Muscle layer of colon (tissue), 2 donors: ENCODE results near the gene PCDH9.
"Not testable (repeated sequence)": the region's sequence is repeated elsewhere in the genome, so short reads cannot be mapped to it uniquely, and the experiment has no call there.

Experiments used
- H3K27ac ChIP-seq: one replicate; pipeline ENCODE4 v1.7.0; 2013; ENCODE audit warnings: low read depth, mild to moderate bottlenecking, low read length, moderate library complexity
- H3K27me3 ChIP-seq, 2 donors: one replicate each; pipeline ENCODE4 v1.7.0; 2013; ENCODE audit warnings: low read length in 2 of 2, mild to moderate bottlenecking in 2 of 2; ENCODE audit not compliant: insufficient read depth in 2 of 2, control insufficient read depth in 1 of 2
- H3K36me3 ChIP-seq: one replicate; pipeline ENCODE4 v1.7.0; 2013; ENCODE audit warnings: mild to moderate bottlenecking, low read length; ENCODE audit not compliant: insufficient read depth
- H3K4me1 ChIP-seq: one replicate; pipeline ENCODE4 v1.7.0; 2013; ENCODE audit warnings: mild to moderate bottlenecking, low read length; ENCODE audit not compliant: insufficient read depth
- H3K4me3 ChIP-seq, 2 donors: one replicate each; pipeline ENCODE4 v1.7.0; 2013; ENCODE audit warnings: low read length in 2 of 2, low read depth in 1 of 2, mild to moderate bottlenecking in 1 of 2, moderate library complexity in 1 of 2
- H3K9ac ChIP-seq: one replicate; pipeline ENCODE4 v1.7.0; 2013; ENCODE audit warnings: low read length
- H3K9me3 ChIP-seq: one replicate; pipeline ENCODE4 v1.7.0; 2013; ENCODE audit warnings: mild to moderate bottlenecking, low read length
- donor health status: abdominal sarcoma.
- donor health status: Adenocarcinoma of cecum.

Gene PCDH9

DNA sequence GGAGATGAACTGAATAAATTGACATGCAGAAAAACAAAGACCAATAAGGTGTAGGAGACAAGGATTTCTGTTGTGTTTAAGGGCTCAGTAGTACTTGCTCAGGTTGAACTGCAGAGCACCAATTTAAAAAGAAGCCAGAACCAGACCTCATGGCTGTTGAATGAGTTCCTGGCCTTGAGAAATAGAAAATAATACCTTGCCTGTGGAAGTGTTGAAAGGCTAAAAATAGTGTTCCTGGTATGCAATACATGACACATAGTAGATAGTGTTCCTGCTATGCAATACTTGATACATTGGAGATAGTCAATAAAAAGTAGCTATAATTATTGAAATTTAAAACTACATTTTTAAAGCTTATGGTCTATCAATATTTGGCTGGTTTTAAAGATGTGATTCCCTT lies 595.8 kb downstream of the PCDH9 start:
- Histone ChIP-seq H3K4me3 (no peak overlapping the region), H3K27me3 (no peaks in the 10 kb centered on the region), H3K36me3 (no peaks in the 10 kb centered on the region), H3K9ac (no peak overlapping the region), H3K27ac (no peak overlapping the region), H3K4me1 (no peaks in the 10 kb centered on the region), H3K9me3 (no peaks in the 10 kb centered on the region)

DNA sequence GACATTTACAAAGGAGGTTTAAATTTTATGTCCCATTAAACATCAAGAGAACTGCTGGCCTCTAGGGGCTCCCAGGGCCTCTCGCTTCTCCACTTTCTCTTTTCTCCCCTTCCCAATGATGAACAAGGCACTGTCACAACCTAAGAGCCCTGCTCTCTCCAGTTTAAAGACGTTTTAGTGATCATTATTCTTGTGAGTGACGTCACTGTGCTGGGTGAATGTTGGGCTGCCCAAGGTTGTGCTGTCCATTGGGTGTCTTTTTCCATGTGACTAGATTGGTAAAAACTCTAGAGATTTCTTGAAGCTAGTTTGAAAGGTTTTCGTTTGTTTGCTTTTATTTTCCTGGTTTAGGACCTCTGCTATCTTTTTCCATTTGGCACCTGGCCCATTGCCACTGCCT lies 602.6 kb downstream of the PCDH9 start:
- Histone ChIP-seq H3K27ac (no peak overlapping the region), H3K4me3 (no peak overlapping the region), H3K36me3 (no peaks in the 10 kb centered on the region), H3K9ac (no peak overlapping the region), H3K9me3 (no peaks in the 10 kb centered on the region), H3K4me1 (no peaks in the 10 kb centered on the region), H3K27me3 (no peaks in the 10 kb centered on the region)

DNA sequence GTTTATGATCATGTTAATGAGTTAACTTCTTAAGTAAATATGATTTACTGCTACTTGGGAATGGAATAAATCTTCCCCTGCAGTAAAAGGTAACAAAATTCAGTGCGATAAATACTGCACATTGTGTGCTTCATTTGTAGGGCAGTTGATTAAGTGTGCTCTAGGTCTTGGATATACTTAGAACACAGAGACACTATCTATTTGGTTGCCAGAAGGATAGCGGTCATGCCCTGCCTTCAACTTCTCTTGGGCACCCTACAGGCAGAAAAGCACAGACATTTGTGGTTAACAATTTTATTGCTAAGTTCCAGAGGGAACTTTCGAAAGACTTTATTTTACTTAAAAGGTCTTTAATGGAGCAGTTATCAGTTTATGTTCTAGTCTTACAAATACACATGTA lies 605.8 kb downstream of the PCDH9 start:
- Histone ChIP-seq H3K4me1 (no peaks in the 10 kb centered on the region), H3K36me3 (no peaks in the 10 kb centered on the region), H3K9ac (no peak overlapping the region), H3K4me3 (no peak overlapping the region), H3K9me3 (no peaks in the 10 kb centered on the region), H3K27ac (no peak overlapping the region), H3K27me3 (no peaks in the 10 kb centered on the region)

DNA sequence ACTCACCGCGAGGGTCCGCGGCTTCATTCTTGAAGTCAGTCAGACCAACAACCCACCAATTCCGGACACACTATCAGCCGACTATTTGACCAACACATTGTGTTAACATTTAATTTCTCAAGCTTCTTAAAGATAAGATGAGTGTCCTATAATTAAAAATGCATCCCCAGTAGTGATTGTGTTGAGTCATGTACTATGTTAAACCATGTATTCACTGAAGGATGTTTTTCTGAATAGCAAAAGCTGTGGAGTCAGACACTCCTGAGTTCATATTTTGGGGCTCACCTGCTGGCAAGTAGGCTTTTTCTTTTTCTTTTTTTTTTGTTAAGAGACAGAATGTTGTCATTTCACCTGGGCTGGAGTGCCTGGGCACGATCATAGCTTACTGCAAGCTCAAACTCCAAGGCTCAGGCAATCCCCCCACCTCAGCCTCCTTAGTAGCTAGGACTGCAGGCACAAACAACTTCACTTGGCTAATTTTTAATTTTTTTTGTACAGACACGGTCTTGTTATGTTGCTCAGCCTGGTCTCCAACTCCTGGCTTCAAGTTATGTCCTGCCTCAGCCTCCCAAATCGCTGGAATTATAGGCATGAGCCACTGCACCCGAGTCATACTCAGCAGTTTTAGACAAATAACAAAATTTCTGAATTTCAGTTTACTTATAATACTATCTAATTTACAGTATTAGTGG lies 606.9 kb downstream of the PCDH9 start:
- Histone ChIP-seq H3K9ac (no peak overlapping the region), H3K27ac (no peak overlapping the region), H3K9me3 (no peaks in the 10 kb centered on the region), H3K4me1 (no peaks in the 10 kb centered on the region), H3K27me3 (no peaks in the 10 kb centered on the region), H3K4me3 (no peak overlapping the region), H3K36me3 (no peaks in the 10 kb centered on the region)

DNA sequence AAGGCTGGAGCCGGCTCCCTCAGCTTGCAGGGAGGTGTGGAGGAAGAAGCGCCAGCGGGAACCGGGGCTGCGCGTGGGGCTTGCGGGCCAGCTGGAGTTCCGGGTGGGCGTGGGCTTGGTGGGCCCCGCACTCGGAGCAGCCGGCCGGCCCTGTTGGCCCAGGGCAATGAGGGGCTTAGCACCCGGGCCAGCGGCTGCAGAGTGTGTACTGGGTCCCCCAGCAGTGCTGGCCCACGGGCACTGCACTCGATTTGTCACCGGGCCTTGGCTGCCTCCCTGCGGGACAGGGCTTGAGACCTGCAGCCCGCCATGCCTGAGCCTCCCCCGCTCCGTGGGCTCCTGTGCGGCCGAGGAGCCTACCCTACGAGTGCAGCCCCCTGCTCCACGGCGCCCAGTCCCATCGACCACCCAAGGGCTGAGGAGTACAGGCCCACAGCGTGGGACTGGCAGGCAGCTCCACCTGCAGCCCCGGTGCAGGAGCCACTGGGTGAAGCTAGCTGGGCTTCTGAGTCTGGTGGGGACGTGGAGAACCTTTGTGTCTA lies 608.2 kb downstream of the PCDH9 start:
- not testable (repeated sequence) for H3K36me3 ChIP-seq, H3K4me1 ChIP-seq, H3K9ac ChIP-seq, H3K4me3 ChIP-seq, H3K27me3 ChIP-seq, H3K27ac ChIP-seq, H3K9me3 ChIP-seq

DNA sequence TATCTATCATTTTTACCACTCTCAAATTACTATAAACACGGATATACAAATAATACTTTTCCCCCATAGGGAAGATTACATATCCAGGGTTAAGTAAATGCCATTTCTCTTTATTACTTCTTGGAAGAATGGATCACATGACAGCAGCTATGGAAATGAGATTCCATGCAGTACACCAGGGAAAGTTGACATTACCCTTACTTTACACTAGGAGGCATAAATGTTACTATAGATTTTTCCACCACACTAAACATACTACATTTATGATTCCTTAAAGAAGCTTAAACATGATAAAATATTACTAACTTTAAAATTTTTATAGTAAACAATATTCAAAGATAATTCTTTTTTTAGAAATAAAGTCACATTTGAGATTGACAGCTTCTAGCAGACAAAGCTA lies 611.4 kb downstream of the PCDH9 start:
- Histone ChIP-seq H3K9me3 (no peaks in the 10 kb centered on the region), H3K4me1 (no peaks in the 10 kb centered on the region), H3K4me3 (no peak overlapping the region), H3K36me3 (no peaks in the 10 kb centered on the region), H3K9ac (no peak overlapping the region), H3K27ac (no peak overlapping the region), H3K27me3 (no peaks in the 10 kb centered on the region)

DNA sequence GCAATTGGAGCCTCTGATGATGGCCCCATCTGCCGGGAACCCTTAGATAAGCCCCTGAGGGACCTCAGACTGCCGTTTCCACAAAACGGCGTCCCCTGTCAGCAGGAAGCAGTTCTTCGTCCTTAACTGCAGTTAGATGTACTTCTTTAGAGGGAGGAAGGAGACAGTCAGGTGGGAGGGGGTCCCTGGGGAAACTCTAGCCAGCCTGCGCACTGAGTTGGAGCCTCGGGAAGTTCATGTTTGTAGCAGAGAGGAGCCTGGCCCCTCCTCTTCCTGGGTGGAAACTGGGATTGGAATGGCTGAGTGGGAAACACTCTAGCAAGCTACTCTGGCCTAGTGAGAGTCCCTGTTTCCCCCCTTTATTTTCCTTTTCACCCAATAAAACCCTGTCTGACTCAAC lies 612.4 kb downstream of the PCDH9 start:
- no peak overlapping the region for H3K9ac ChIP-seq
- no peaks in the 10 kb centered on the region for H3K9me3 ChIP-seq
- no peak overlapping the region for H3K27ac ChIP-seq
- H3K36me3 ChIP-seq = no peaks in the 10 kb centered on the region
- H3K4me1 ChIP-seq = no peaks in the 10 kb centered on the region
- no peaks in the 10 kb centered on the region for H3K27me3 ChIP-seq
- H3K4me3 ChIP-seq = no peak overlapping the region

DNA sequence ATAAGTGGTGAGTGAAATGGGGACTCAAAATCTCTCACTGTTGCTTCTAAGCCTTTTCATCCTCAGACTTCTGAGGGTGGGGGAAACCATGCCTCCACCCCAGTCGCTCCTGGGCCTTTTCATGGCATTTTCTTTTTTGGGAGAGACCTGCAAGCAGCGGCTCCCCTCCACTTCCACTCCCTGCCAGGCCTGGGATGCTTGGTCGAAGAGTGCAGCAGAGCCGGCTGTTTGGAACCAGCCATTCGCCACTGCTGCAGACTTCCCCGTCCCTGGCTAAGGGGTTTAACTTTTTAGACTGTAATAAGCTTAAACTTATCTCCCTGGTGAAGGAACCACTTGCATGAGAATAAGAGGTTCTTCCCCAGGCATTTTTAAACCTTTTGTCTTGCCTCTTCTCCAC lies 617.2 kb downstream of the PCDH9 start:
- Histone ChIP-seq H3K27ac (no peak overlapping the region), H3K9ac (no peak overlapping the region), H3K4me1 (no peaks in the 10 kb centered on the region), H3K9me3 (no peaks in the 10 kb centered on the region), H3K4me3 (no peak overlapping the region), H3K27me3 (no peaks in the 10 kb centered on the region), H3K36me3 (no peaks in the 10 kb centered on the region)

DNA sequence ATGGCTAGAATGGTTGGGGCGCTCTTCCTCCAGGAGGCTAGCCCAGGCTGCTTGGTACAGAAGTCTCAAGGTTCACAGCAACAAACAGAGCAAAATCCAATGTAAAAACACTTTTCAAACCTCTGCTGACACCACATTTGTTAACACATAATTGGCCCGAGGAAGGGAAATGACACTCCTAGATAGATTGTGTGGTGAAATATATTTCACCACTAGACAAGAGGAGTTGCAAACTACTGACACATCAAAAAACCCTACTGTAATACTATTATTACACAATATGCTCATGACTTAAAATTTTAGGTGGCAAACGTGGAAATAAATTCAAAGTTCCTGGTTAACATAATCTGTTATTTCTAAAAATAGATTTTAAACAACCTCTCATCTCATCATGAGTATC lies 643.6 kb downstream of the PCDH9 start:
- Histone ChIP-seq H3K27ac (no peak overlapping the region), H3K9ac (no peak overlapping the region), H3K27me3 (no peaks in the 10 kb centered on the region), H3K9me3 (no peaks in the 10 kb centered on the region), H3K4me3 (no peak overlapping the region), H3K36me3 (no peaks in the 10 kb centered on the region), H3K4me1 (no peaks in the 10 kb centered on the region)

DNA sequence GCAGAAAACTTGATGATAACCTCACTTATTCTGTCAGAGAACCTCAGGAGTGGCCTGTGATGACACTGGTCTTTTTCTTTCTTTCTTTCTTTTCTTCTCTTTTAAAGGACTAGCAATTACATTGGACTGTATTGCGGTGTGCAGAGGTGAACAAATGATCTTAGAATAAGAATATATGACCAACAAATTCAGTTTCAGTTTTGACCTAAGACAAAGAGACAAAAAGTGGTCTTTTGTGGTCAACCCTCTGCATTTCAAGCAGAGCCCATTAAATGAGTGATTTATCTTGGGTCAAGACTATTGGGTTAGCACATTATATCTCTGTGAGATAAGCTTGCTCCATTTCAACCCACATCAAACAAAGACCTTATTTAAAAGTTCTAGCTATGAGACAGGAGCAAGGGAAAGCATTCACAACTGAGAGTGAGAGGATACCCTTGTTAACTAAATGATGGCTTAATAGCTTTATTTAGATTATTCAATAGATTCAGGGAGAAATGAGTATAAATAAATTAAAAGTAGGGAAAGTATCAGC lies 644.4 kb downstream of the PCDH9 start:
- Histone ChIP-seq H3K9ac (no peak overlapping the region), H3K27ac (no peak overlapping the region), H3K27me3 (no peaks in the 10 kb centered on the region), H3K4me1 (no peaks in the 10 kb centered on the region), H3K9me3 (no peaks in the 10 kb centered on the region), H3K4me3 (no peak overlapping the region), H3K36me3 (no peaks in the 10 kb centered on the region)

DNA sequence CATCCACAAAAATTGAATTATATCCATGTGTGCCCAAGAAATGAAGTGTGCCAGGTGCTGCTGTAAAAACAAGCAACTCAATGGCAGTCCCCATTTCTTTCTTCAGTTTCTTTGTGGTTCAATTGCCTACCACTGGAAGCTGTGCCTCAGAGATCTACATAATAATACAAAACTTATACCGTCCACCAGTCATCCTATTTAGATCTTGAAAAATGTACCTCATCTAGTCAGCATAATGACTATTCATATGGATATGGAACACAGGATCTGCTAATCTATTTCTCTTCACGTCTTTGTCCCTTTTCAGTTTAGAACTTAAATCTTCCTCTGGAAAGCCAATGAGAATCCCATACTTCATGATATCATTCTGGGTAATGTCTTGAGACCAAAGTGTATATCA lies 648.5 kb downstream of the PCDH9 start:
- Histone ChIP-seq H3K36me3 (no peaks in the 10 kb centered on the region), H3K27me3 (no peaks in the 10 kb centered on the region), H3K9me3 (no peaks in the 10 kb centered on the region), H3K27ac (no peak overlapping the region), H3K4me3 (no peak overlapping the region), H3K9ac (no peak overlapping the region), H3K4me1 (no peaks in the 10 kb centered on the region)

DNA sequence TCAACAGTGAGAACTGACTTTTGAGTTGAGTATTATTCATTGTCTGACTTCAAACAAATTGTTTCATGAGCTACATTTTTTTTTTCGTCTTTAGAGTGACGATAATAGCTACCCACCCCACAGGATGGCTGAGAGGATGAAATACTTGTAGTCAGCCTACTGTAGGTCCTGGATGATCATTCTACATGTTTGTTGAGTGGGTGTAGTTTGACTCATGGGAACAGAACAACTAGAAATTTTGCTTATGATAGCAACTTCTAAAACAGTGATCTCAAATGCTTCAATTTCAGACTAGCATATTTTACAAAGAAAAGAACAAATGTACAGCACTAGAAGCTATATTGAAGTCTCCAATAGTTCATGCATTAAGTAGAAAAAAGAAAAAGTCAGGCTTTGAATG lies 651.8 kb downstream of the PCDH9 start:
- H3K36me3 ChIP-seq = no peaks in the 10 kb centered on the region
- H3K4me1 ChIP-seq = no peaks in the 10 kb centered on the region
- H3K4me3 ChIP-seq = no peak overlapping the region
- no peaks in the 10 kb centered on the region for H3K27me3 ChIP-seq
- no peak overlapping the region for H3K27ac ChIP-seq
- no peaks in the 10 kb centered on the region for H3K9me3 ChIP-seq
- no peak overlapping the region for H3K9ac ChIP-seq
